ENCODE results near the gene PLXNA2. TPM values are rescaled to one million over a fixed set of nuclear protein-coding genes. Genes with fewer than 3 reads are reported as not detected.

The PLXNA2 gene
- total RNA-seq, 4 donors from 2014 or later: 17.2 to 29.7 (median 24.6) TPM

- WGBS, 2 donors: 81 to 91% methylated on average over 10 of the region's 10 CpGs
- TF ChIP-seq POLR2A (IDR thresholded peaks at IDR 0.05): no peak
- Histone ChIP-seq H3K4me1 (peaks cover 0 to 28% (median 18%) of the 10 kb centered on the region in 4 donors), H3K4me3 (no peak overlapping the region), H3K9me3 (no peaks in the 10 kb centered on the region), H3K27me3 (no peaks in the 10 kb centered on the region), H3K27ac (no peak overlapping the region), H3K36me3 (peaks cover 0 to 55% (median 0%) of the 10 kb centered on the region in 3 donors)
- no peak for DNase-seq (ENCODE audit: low spot score in 2 of 2)
Observed at GRCh38 chr1:208031316-208031931, 212.8 kb downstream of the PLXNA2 start.

DNA sequence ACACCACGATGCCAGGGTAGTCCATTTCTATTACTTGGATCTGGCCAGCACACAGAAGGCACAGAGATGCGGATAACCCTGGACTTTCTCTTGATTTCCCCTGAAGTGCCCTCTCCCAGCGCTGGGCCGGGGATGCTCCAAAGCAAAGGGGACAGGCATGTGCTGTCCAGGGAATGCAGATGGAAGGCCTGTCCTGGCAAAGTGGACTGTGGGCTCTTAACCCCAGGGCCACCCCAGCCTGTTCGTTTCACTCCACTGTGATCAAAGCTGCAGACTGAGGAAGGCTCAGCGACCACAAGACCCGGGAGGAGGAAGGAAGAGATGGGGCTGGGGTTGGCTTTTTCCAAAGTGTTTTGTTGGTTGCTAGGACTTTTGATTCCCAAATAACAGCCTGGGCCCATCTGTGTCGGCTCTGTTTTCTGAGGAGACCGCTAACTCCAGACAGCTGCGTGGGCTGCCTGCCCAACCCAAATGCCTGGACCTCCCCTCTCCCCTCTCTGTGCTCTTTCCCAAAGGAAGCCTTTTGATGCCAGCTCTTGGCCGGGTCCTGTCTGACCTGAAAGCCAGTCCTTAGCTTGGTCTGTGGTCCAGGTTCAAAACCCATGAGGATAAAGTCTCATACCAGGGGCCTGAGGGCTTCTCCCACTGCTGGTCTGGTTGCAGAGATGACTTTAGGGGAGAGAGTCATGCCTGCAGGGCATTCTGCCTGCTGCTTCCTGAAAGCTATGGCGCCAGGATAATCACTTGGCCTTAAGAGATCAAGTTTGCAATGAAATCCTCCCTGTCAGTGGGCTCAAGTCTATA, 213.7 kb downstream of the PLXNA2 start:
- peak overlapping the region in 2 of 4 donors; percentile 6 to 48 for H3K27ac ChIP-seq
- H3K4me1 ChIP-seq: peaks cover 0 to 28% (median 18%) of the 10 kb centered on the region in 4 donors
- H3K36me3 ChIP-seq: peaks cover 0 to 55% (median 0%) of the 10 kb centered on the region in 3 donors
- TF ChIP-seq, protein P1, sequence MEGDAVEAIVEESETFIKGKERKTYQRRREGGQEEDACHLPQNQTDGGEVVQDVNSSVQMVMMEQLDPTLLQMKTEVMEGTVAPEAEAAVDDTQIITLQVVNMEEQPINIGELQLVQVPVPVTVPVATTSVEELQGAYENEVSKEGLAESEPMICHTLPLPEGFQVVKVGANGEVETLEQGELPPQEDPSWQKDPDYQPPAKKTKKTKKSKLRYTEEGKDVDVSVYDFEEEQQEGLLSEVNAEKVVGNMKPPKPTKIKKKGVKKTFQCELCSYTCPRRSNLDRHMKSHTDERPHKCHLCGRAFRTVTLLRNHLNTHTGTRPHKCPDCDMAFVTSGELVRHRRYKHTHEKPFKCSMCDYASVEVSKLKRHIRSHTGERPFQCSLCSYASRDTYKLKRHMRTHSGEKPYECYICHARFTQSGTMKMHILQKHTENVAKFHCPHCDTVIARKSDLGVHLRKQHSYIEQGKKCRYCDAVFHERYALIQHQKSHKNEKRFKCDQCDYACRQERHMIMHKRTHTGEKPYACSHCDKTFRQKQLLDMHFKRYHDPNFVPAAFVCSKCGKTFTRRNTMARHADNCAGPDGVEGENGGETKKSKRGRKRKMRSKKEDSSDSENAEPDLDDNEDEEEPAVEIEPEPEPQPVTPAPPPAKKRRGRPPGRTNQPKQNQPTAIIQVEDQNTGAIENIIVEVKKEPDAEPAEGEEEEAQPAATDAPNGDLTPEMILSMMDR (IDR thresholded peaks at IDR 0.05): no peak
- no peak for TF ChIP-seq EP300 (IDR thresholded peaks at IDR 0.05)
- TF ChIP-seq POLR2A (IDR thresholded peaks at IDR 0.05): no peak
- no peaks in the 10 kb centered on the region for H3K27me3 ChIP-seq
- H3K9me3 ChIP-seq: no peaks in the 10 kb centered on the region
- 42 to 48% methylated on average over 9 to 12 of the region's 12 CpGs for WGBS, 2 donors
- no peak for DNase-seq (ENCODE audit: low spot score in 2 of 2)
- no peak overlapping the region for H3K4me3 ChIP-seq

DNA sequence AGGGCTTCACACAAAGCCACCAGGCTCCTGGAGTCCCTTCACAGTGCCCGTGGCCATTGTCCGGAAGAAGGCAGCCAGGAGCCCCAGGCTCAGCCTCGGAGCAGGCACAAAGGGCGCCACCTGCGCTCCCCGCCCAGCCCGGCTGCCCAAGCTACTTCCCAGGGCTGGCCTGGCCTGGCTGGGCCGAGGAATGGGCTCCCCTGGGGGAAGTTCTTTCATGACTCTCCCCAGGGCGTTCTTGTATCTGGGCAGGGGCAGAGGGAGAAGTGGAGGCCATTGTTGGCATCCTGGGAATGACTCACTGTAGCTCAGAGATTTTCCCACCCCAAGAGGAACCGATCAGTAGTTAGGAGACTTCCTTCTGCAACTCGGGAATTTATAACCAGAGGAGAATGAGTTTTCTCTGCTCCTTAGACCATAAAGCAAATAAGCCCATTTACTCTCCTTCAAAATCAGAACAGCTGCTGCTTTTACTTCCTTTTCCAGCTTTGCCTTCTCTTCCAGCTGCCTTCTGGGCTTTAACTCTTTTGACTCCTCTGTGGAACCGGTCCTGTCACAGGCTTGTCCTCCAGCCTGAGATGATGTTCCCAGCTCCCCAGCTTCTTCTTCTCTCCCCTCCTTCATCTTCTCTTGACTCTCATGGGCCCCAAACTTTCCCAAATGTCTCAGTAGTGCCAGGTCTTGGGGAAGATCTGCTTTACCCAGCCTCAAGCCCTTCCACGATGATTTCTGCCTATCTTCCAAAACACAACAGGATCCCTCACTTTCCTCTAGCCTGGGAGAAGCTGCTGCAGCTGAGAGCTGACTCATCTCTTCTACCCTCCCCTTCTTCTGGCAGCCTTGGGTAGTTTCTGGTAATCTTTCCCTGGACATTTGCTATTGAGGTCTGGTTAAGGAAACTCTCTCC, 214.6 kb downstream of the PLXNA2 start:
- Histone ChIP-seq H3K36me3 (peaks cover 0 to 55% (median 0%) of the 10 kb centered on the region in 3 donors), H3K9me3 (no peaks in the 10 kb centered on the region), H3K4me3 (no peak overlapping the region), H3K27me3 (no peaks in the 10 kb centered on the region), H3K4me1 (peaks cover 0 to 28% (median 18%) of the 10 kb centered on the region in 4 donors), H3K27ac (peak overlapping the region in 3 of 4 donors; percentile 6 to 64 (median 63))
- DNase-seq (ENCODE audit: low spot score in 2 of 2): no peak
- TF ChIP-seq EP300 (IDR thresholded peaks at IDR 0.05): no peak
- no peak for TF ChIP-seq POLR2A (IDR thresholded peaks at IDR 0.05)
- TF ChIP-seq, protein P1 (IDR thresholded peaks at IDR 0.05): no peak
- WGBS, 2 donors: 46 to 74% methylated on average over 7 to 10 of the region's 13 CpGs

GRCh38 chr1:208028526-208028925, 215.7 kb downstream of the PLXNA2 start:
- Histone ChIP-seq H3K27ac (no peak overlapping the region), H3K9me3 (no peaks in the 10 kb centered on the region), H3K4me3 (no peak overlapping the region), H3K4me1 (peaks cover 0 to 28% (median 18%) of the 10 kb centered on the region in 4 donors), H3K27me3 (no peaks in the 10 kb centered on the region), H3K36me3 (peaks cover 0 to 44% (median 0%) of the 10 kb centered on the region in 3 donors)
- no peak for DNase-seq (ENCODE audit: low spot score in 2 of 2)
- WGBS, 2 donors: 69 to 76% methylated on average over 7 of the region's 7 CpGs
- TF ChIP-seq, protein P1 (IDR thresholded peaks at IDR 0.05): no peak
- TF ChIP-seq EP300 (IDR thresholded peaks at IDR 0.05) (no peak), POLR2A (IDR thresholded peaks at IDR 0.05) (no peak)

DNA sequence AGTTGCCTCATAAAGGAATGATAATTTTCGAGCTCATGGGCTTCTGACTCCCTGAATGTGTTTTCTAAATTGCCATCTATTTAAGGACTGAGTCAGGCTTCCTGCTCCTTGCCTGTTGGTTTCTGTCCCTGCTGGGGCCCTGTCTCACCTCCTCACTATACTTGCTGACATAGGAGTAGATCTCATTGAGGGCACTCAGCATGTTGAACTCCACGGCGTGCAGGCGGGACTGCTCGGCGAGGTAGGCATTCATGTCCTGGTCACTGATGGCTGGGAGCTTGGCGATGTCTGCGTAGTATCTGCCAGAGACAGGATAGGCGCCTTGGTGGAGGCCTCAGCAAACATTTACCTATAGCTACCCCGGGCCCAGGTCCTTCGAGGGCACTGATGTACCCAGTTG, 216.3 kb downstream of the PLXNA2 start:
- peaks cover 0 to 28% (median 18%) of the 10 kb centered on the region in 4 donors for H3K4me1 ChIP-seq
- H3K9me3 ChIP-seq: no peaks in the 10 kb centered on the region
- no peaks in the 10 kb centered on the region for H3K27me3 ChIP-seq
- H3K4me3 ChIP-seq: no peak overlapping the region
- WGBS, 2 donors: 93 to 95% methylated on average over 11 of the region's 11 CpGs
- DNase-seq (ENCODE audit: low spot score in 2 of 2): no peak
- peaks cover 0 to 37% (median 0%) of the 10 kb centered on the region in 3 donors for H3K36me3 ChIP-seq
- TF ChIP-seq EP300 (IDR thresholded peaks at IDR 0.05): no peak
- TF ChIP-seq, protein P1 (IDR thresholded peaks at IDR 0.05): no peak
- TF ChIP-seq POLR2A (IDR thresholded peaks at IDR 0.05): no peak
- no peak overlapping the region for H3K27ac ChIP-seq
